Activated T-cell treated with anti-CD3 and anti-CD28 coated beads, Interleukin-2, amount 50 U/mL, for 24 hours (primary cell): ENCODE results near the gene SLC45A2.
"Not testable (repeated sequence)": the region's sequence is repeated elsewhere in the genome, so short reads cannot be mapped to it uniquely, and the experiment has no call there.

Source experiments
- DNase-seq: peaks from one replicate; pipeline ENCODE4 v3.0.0-alpha.2; 2020
- H3K27ac Mint-ChIP-seq: 2 replicates; pipeline ENCODE4 v1.8.0; 2020; ENCODE audit warnings: mild to moderate bottlenecking, mixed read lengths
- H3K27me3 Mint-ChIP-seq: 2 replicates; pipeline ENCODE4 v1.8.0; 2020; ENCODE audit warnings: mixed read lengths
- H3K36me3 Mint-ChIP-seq: 2 replicates; pipeline ENCODE4 v1.8.0; 2020; ENCODE audit warnings: low read depth, mixed read lengths
- H3K4me1 Mint-ChIP-seq: 2 replicates; pipeline ENCODE4 v1.8.0; 2020; ENCODE audit warnings: low read depth, mixed read lengths
- H3K4me3 Mint-ChIP-seq: 2 replicates; pipeline ENCODE4 v1.8.0; 2020; ENCODE audit warnings: mild to moderate bottlenecking, moderate library complexity, mixed read lengths
- H3K9me3 Mint-ChIP-seq: 2 replicates; pipeline ENCODE4 v1.8.0; 2020; ENCODE audit warnings: mixed read lengths

SLC45A2 gene

GRCh38 chr5:33934176-33934575 lies 50.3 kb downstream of the SLC45A2 start:
- no peak for DNase-seq
- H3K27me3 Mint-ChIP-seq, result peaks cover 44% of the 10 kb centered on the region
- no peak overlapping the region for H3K27ac Mint-ChIP-seq
- no peaks in the 10 kb centered on the region for H3K9me3 Mint-ChIP-seq
- H3K4me1 Mint-ChIP-seq, result peaks cover 11% of the 10 kb centered on the region
- no peak overlapping the region for H3K4me3 Mint-ChIP-seq
- no peaks in the 10 kb centered on the region for H3K36me3 Mint-ChIP-seq

- Mint-ChIP-seq H3K4me1 (peaks cover 11% of the 10 kb centered on the region), H3K36me3 (no peaks in the 10 kb centered on the region), H3K4me3 (no peak overlapping the region), H3K9me3 (no peaks in the 10 kb centered on the region), H3K27me3 (peaks cover 42% of the 10 kb centered on the region), H3K27ac (no peak overlapping the region)
- DNase-seq, result no peak
Observed at GRCh38 chr5:33933723-33934169, 50.7 kb downstream of the SLC45A2 start.

- H3K27me3 Mint-ChIP-seq, result peaks cover 16% of the 10 kb centered on the region
- H3K27ac Mint-ChIP-seq, result no peak overlapping the region
- DNase-seq, result no peak
- no peaks in the 10 kb centered on the region for H3K9me3 Mint-ChIP-seq
- no peaks in the 10 kb centered on the region for H3K36me3 Mint-ChIP-seq
- no peak overlapping the region for H3K4me3 Mint-ChIP-seq
- peaks cover 5% of the 10 kb centered on the region for H3K4me1 Mint-ChIP-seq
Observed at GRCh38 chr5:33931136-33931535, 53.4 kb downstream of the SLC45A2 start.

GRCh38 chr5:33929925-33930690 lies 54.4 kb downstream of the SLC45A2 start:
- DNase-seq, result no peak
- no peaks in the 10 kb centered on the region for H3K4me1 Mint-ChIP-seq
- H3K27ac Mint-ChIP-seq, result no peak overlapping the region
- no peaks in the 10 kb centered on the region for H3K9me3 Mint-ChIP-seq
- peaks cover 6% of the 10 kb centered on the region for H3K27me3 Mint-ChIP-seq
- H3K36me3 Mint-ChIP-seq, result no peaks in the 10 kb centered on the region
- H3K4me3 Mint-ChIP-seq, result no peak overlapping the region

- Mint-ChIP-seq H3K4me1 (no peaks in the 10 kb centered on the region), H3K4me3 (no peak overlapping the region), H3K9me3 (no peaks in the 10 kb centered on the region), H3K36me3 (no peaks in the 10 kb centered on the region), H3K27me3 (peaks cover 2% of the 10 kb centered on the region), H3K27ac (no peak overlapping the region)
- DNase-seq, result no peak
Observed at GRCh38 chr5:33928283-33928682, 56.2 kb downstream of the SLC45A2 start.

GRCh38 chr5:33927685-33928084 lies 56.8 kb downstream of the SLC45A2 start:
- no peak overlapping the region for H3K27ac Mint-ChIP-seq

GRCh38 chr5:33925278-33925677 lies 59.2 kb downstream of the SLC45A2 start:
- H3K27me3 Mint-ChIP-seq, result peaks cover 21% of the 10 kb centered on the region
- no peak overlapping the region for H3K27ac Mint-ChIP-seq
- H3K9me3 Mint-ChIP-seq, result no peaks in the 10 kb centered on the region
- no peaks in the 10 kb centered on the region for H3K36me3 Mint-ChIP-seq
- no peaks in the 10 kb centered on the region for H3K4me1 Mint-ChIP-seq
- DNase-seq, result no peak
- H3K4me3 Mint-ChIP-seq, result no peak overlapping the region

More at GRCh38 chr5:33927685-33928084, 56.8 kb downstream of the SLC45A2 start:
- Mint-ChIP-seq H3K27me3 (peaks cover 5% of the 10 kb centered on the region), H3K9me3 (no peaks in the 10 kb centered on the region), H3K4me1 (no peaks in the 10 kb centered on the region), H3K4me3 (no peak overlapping the region), H3K36me3 (no peaks in the 10 kb centered on the region)
- no peak for DNase-seq

GRCh38 chr5:33921002-33921401 lies 63.5 kb downstream of the SLC45A2 start:
- no peak for DNase-seq
- Mint-ChIP-seq H3K9me3 (peaks cover 17% of the 10 kb centered on the region), H3K4me1 (no peaks in the 10 kb centered on the region), H3K27ac (no peak overlapping the region), H3K27me3 (peaks cover 24% of the 10 kb centered on the region), H3K36me3 (no peaks in the 10 kb centered on the region), H3K4me3 (no peak overlapping the region)

GRCh38 chr5:33914844-33915243 lies 69.6 kb downstream of the SLC45A2 start:
- not testable (repeated sequence) for H3K36me3 Mint-ChIP-seq, H3K27ac Mint-ChIP-seq, DNase-seq, H3K4me3 Mint-ChIP-seq, H3K4me1 Mint-ChIP-seq, H3K27me3 Mint-ChIP-seq
- H3K9me3 Mint-ChIP-seq, result peaks cover 24% of the 10 kb centered on the region

GRCh38 chr5:33906248-33906647 lies 78.2 kb downstream of the SLC45A2 start:
- not testable (repeated sequence) for H3K4me3 Mint-ChIP-seq, DNase-seq, H3K4me1 Mint-ChIP-seq, H3K36me3 Mint-ChIP-seq, H3K27ac Mint-ChIP-seq, H3K27me3 Mint-ChIP-seq
- peaks cover 39% of the 10 kb centered on the region for H3K9me3 Mint-ChIP-seq

GRCh38 chr5:33905381-33905780 lies 79.1 kb downstream of the SLC45A2 start:
- no peaks in the 10 kb centered on the region for H3K36me3 Mint-ChIP-seq
- peaks cover 39% of the 10 kb centered on the region for H3K9me3 Mint-ChIP-seq
- no peak overlapping the region for H3K4me3 Mint-ChIP-seq
- no peaks in the 10 kb centered on the region for H3K27me3 Mint-ChIP-seq
- DNase-seq, result no peak
- no peak overlapping the region for H3K27ac Mint-ChIP-seq
- no peaks in the 10 kb centered on the region for H3K4me1 Mint-ChIP-seq

- no peaks in the 10 kb centered on the region for H3K4me1 Mint-ChIP-seq
- DNase-seq, result no peak
- peaks cover 4% of the 10 kb centered on the region for H3K27me3 Mint-ChIP-seq
- H3K4me3 Mint-ChIP-seq, result no peak overlapping the region
- peaks cover 35% of the 10 kb centered on the region for H3K9me3 Mint-ChIP-seq
- no peak overlapping the region for H3K27ac Mint-ChIP-seq
- no peaks in the 10 kb centered on the region for H3K36me3 Mint-ChIP-seq
Observed at GRCh38 chr5:33903118-33903517, 81.4 kb downstream of the SLC45A2 start.

GRCh38 chr5:33901156-33901555 lies 83.3 kb downstream of the SLC45A2 start:
- peaks cover 19% of the 10 kb centered on the region for H3K9me3 Mint-ChIP-seq
- H3K27ac Mint-ChIP-seq, result no peak overlapping the region
- H3K4me3 Mint-ChIP-seq, result no peak overlapping the region
- H3K4me1 Mint-ChIP-seq, result no peaks in the 10 kb centered on the region
- no peak for DNase-seq
- peaks cover 8% of the 10 kb centered on the region for H3K27me3 Mint-ChIP-seq
- H3K36me3 Mint-ChIP-seq, result no peaks in the 10 kb centered on the region
